ENCODE measurements around the gene TEKTIP1. TPM values are rescaled to one million over a fixed set of nuclear protein-coding genes. Genes with fewer than 3 reads are reported as not detected.

The TEKTIP1 gene
- total RNA-seq, 1 donor from 2014 or later = 1.4 TPM

GRCh38 chr19:3523361-3524077, 15.5 kb upstream of the TEKTIP1 start:
- Mint-ChIP-seq H3K4me3 (ENCODE audit: unreplicated experiment) (no peak overlapping the region), H3K27me3 (ENCODE audit: unreplicated experiment) (peaks cover 3% of the 10 kb centered on the region), H3K27ac (ENCODE audit: unreplicated experiment) (no peak overlapping the region), H3K36me3 (ENCODE audit: low read depth, unreplicated experiment) (peaks cover 3% of the 10 kb centered on the region), H3K4me1 (ENCODE audit: unreplicated experiment) (no peaks in the 10 kb centered on the region), H3K9me3 (ENCODE audit: unreplicated experiment) (no peaks in the 10 kb centered on the region)
- TF ChIP-seq CTCF (IDR thresholded peaks at IDR 0.05; ENCODE audit: unreplicated experiment) = no peak
- DNase-seq (ENCODE audit: low spot score) = no peak

GRCh38 chr19:3524078-3524842, 14.7 kb upstream of the TEKTIP1 start:
- no peak overlapping the region for H3K27ac Mint-ChIP-seq (ENCODE audit: unreplicated experiment)
- TF ChIP-seq CTCF (IDR thresholded peaks at IDR 0.05; ENCODE audit: unreplicated experiment) = no peak
- no peaks in the 10 kb centered on the region for H3K4me1 Mint-ChIP-seq (ENCODE audit: unreplicated experiment)
- H3K4me3 Mint-ChIP-seq (ENCODE audit: unreplicated experiment) = peak overlapping the region; percentile 47
- H3K9me3 Mint-ChIP-seq (ENCODE audit: unreplicated experiment) = no peaks in the 10 kb centered on the region
- DNase-seq (ENCODE audit: low spot score) = no peak
- peaks cover 3% of the 10 kb centered on the region for H3K36me3 Mint-ChIP-seq (ENCODE audit: low read depth, unreplicated experiment)
- H3K27me3 Mint-ChIP-seq (ENCODE audit: unreplicated experiment) = peaks cover 3% of the 10 kb centered on the region

- H3K4me1 Mint-ChIP-seq (ENCODE audit: unreplicated experiment) = no peaks in the 10 kb centered on the region
- DNase-seq (ENCODE audit: low spot score) = no peak
- no peak overlapping the region for H3K27ac Mint-ChIP-seq (ENCODE audit: unreplicated experiment)
- TF ChIP-seq CTCF (IDR thresholded peaks at IDR 0.05; ENCODE audit: unreplicated experiment) = no peak
- H3K4me3 Mint-ChIP-seq (ENCODE audit: unreplicated experiment) = peak overlapping the region; percentile 47
- peaks cover 3% of the 10 kb centered on the region for H3K36me3 Mint-ChIP-seq (ENCODE audit: low read depth, unreplicated experiment)
- H3K27me3 Mint-ChIP-seq (ENCODE audit: unreplicated experiment) = peaks cover 3% of the 10 kb centered on the region
- H3K9me3 Mint-ChIP-seq (ENCODE audit: unreplicated experiment) = no peaks in the 10 kb centered on the region
These were observed 14.0 kb upstream of the TEKTIP1 start for GRCh38 chr19:3524904-3525451.

GRCh38 chr19:3526507-3527237, 12.3 kb upstream of the TEKTIP1 start:
- no peak for DNase-seq (ENCODE audit: low spot score)
- TF ChIP-seq CTCF (IDR thresholded peaks at IDR 0.05; ENCODE audit: unreplicated experiment) = peak; percentile 15
- Mint-ChIP-seq H3K9me3 (ENCODE audit: unreplicated experiment) (no peaks in the 10 kb centered on the region), H3K4me1 (ENCODE audit: unreplicated experiment) (no peaks in the 10 kb centered on the region), H3K36me3 (ENCODE audit: low read depth, unreplicated experiment) (peaks cover 9% of the 10 kb centered on the region), H3K27ac (ENCODE audit: unreplicated experiment) (no peak overlapping the region), H3K27me3 (ENCODE audit: unreplicated experiment) (peaks cover 5% of the 10 kb centered on the region), H3K4me3 (ENCODE audit: unreplicated experiment) (no peak overlapping the region)
